RWPE2 (cell line): ENCODE measurements around the gene GABRR1.

Experiments
- ATAC-seq: fragments of 200-7000 bp; cut with Tn5 transposase; 3 replicates; pipeline ENCODE4 v1.9.1; 2021; ENCODE audit warnings: low read depth
- DNase-seq: peaks from one replicate; pipeline ENCODE4 v3.0.0-alpha.2; 2020; ENCODE audit warnings: low spot score
- H3K27ac ChIP-seq: fragments of 450-650 bp; 2 replicates; pipeline ENCODE4 v1.5.1; 2017; ENCODE audit warnings: mild to moderate bottlenecking; ENCODE audit not compliant: poor library complexity, severe bottlenecking
- H3K27me3 ChIP-seq: fragments of 250-450 bp; sonication (Bioruptor Pico); 2 replicates; pipeline ENCODE4 v1.5.1; 2021; ENCODE audit warnings: mild to moderate bottlenecking, moderate library complexity; ENCODE audit not compliant: insufficient read depth, poor library complexity, severe bottlenecking
- H3K36me3 ChIP-seq: fragments of 250-450 bp; sonication (Bioruptor Pico); 2 replicates; pipeline ENCODE4 v1.5.1; 2020; ENCODE audit warnings: low read depth, mild to moderate bottlenecking, moderate library complexity
- H3K4me1 ChIP-seq: fragments of 250-450 bp; sonication (Bioruptor Pico); 2 replicates; pipeline ENCODE4 v1.5.1; 2021; ENCODE audit warnings: mild to moderate bottlenecking, moderate library complexity; ENCODE audit not compliant: insufficient read depth, poor library complexity, severe bottlenecking
- H3K4me3 ChIP-seq: fragments of 250-450 bp; sonication (Bioruptor Pico); 2 replicates; pipeline ENCODE4 v1.5.1; 2021; ENCODE audit warnings: mild to moderate bottlenecking, moderate library complexity; ENCODE audit not compliant: severe bottlenecking
- H3K9me3 ChIP-seq: fragments of 250-450 bp; sonication (Bioruptor Pico); 2 replicates; pipeline ENCODE4 v1.5.1; 2021; ENCODE audit warnings: mild to moderate bottlenecking, moderate library complexity; ENCODE audit not compliant: severe bottlenecking
- TF ChIP-seq, protein P1 (sequence below): fragments of 450-650 bp; IDR thresholded peaks from one replicate; pipeline ENCODE4 v1.5.1; 2017; ENCODE audit warnings: mild to moderate bottlenecking, moderate library complexity; ENCODE audit not compliant: poor library complexity, severe bottlenecking

Gene GABRR1

DNA sequence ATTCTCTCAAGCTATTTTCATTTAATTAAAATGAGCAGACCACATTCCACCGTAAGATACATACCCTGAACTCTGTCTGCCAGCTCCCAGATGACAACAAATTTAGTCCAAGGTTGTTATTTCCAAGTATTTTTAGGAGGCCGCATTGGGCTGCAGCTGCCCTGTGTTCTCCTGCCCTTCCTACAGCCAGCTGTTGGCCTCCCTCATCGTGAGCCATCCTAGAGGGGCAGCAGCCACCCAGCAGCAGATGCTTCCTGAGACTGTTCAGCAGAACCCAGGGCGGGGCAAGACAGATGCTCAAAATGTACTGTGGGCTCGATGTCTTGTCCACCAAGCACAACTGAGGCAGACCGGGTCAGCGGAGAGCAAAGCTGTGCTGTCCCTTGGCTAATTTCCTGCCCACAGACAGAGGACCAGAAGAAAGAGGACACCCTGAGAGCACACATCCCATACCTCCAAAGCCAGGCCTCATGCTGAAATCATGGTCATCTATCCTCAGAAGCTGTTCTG lies 16.4 kb downstream of the GABRR1 start:
- no peak for ATAC-seq
- TF ChIP-seq, protein P1, sequence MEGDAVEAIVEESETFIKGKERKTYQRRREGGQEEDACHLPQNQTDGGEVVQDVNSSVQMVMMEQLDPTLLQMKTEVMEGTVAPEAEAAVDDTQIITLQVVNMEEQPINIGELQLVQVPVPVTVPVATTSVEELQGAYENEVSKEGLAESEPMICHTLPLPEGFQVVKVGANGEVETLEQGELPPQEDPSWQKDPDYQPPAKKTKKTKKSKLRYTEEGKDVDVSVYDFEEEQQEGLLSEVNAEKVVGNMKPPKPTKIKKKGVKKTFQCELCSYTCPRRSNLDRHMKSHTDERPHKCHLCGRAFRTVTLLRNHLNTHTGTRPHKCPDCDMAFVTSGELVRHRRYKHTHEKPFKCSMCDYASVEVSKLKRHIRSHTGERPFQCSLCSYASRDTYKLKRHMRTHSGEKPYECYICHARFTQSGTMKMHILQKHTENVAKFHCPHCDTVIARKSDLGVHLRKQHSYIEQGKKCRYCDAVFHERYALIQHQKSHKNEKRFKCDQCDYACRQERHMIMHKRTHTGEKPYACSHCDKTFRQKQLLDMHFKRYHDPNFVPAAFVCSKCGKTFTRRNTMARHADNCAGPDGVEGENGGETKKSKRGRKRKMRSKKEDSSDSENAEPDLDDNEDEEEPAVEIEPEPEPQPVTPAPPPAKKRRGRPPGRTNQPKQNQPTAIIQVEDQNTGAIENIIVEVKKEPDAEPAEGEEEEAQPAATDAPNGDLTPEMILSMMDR = no peak
- no peak for DNase-seq
- H3K4me1 ChIP-seq = no peaks in the 10 kb centered on the region
- H3K4me3 ChIP-seq = no peak overlapping the region
- H3K27me3 ChIP-seq = peaks cover 2% of the 10 kb centered on the region
- peaks cover 2% of the 10 kb centered on the region for H3K9me3 ChIP-seq
- H3K36me3 ChIP-seq = no peaks in the 10 kb centered on the region
- no peak overlapping the region for H3K27ac ChIP-seq

DNA sequence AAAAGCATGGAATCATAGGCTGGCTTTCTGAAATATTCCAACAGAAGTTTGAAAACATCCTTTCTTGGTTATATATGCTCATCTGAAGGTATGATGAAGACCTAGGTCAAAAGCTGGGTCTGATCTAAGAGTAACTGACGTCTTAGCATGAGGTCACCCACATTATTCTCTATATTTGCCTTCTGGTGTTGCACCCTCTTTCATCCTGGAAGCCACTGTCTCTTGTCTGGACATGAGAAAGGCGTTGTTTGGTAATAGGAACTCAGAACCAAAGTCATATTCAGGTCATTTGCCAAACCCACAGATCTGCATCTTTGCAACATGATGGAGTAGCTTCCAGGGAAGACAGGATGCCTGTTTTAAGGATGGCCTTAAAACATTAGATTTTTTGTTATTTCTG lies 17.6 kb downstream of the GABRR1 start:
- TF ChIP-seq, protein P1 = no peak
- ATAC-seq = no peak
- Histone ChIP-seq H3K4me1 (no peaks in the 10 kb centered on the region), H3K9me3 (peaks cover 2% of the 10 kb centered on the region), H3K36me3 (no peaks in the 10 kb centered on the region), H3K4me3 (no peak overlapping the region), H3K27me3 (peaks cover 2% of the 10 kb centered on the region), H3K27ac (no peak overlapping the region)
- DNase-seq = no peak

DNA sequence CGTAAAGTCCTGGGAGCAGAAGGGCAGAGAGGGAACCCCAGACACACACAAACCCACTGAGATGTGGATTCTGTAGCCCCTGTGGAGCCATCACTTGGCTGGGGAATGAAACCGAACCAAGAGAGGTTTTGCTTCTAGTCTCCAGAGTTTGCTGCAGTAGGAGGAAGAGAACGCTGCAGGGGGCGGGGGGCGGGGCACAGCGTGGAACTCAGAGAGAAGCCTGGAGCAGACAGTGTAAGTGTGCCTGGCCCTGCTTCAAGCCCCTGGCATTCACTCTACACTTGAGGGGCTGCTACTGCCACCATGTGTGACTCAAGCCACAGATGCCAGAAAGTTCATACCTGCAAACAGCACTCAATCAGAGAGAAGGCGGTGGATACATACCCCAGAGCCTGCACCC lies 18.9 kb downstream of the GABRR1 start:
- Histone ChIP-seq H3K9me3 (peaks cover 2% of the 10 kb centered on the region), H3K4me1 (no peaks in the 10 kb centered on the region), H3K27ac (no peak overlapping the region), H3K36me3 (no peaks in the 10 kb centered on the region), H3K4me3 (no peak overlapping the region), H3K27me3 (peaks cover 2% of the 10 kb centered on the region)
- TF ChIP-seq, protein P1 = no peak
- DNase-seq (no peak), ATAC-seq (no peak)

DNA sequence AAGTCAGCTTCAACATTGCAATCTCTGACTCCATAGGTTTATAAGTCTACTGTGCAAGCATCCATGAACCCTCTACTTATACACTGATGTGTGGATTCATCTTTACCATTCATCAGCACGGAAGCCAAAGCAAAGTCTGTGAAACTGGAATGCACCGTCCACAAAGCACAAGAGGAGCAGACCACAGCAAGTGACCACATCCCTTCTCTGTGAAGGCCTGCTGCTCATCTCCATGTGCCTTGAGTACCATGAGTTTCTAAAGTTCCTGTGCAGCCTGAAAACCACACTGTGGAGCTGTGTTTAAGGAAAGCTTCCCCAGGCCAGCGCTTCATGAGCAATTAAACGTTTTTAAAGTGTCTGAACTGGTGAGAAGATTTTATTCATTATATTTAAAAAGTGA lies 20.0 kb downstream of the GABRR1 start:
- no peaks in the 10 kb centered on the region for H3K4me1 ChIP-seq
- no peaks in the 10 kb centered on the region for H3K36me3 ChIP-seq
- TF ChIP-seq, protein P1 = no peak
- no peak overlapping the region for H3K27ac ChIP-seq
- no peak for ATAC-seq
- DNase-seq = no peak
- H3K4me3 ChIP-seq = no peak overlapping the region
- peaks cover 2% of the 10 kb centered on the region for H3K9me3 ChIP-seq
- peaks cover 2% of the 10 kb centered on the region for H3K27me3 ChIP-seq

DNA sequence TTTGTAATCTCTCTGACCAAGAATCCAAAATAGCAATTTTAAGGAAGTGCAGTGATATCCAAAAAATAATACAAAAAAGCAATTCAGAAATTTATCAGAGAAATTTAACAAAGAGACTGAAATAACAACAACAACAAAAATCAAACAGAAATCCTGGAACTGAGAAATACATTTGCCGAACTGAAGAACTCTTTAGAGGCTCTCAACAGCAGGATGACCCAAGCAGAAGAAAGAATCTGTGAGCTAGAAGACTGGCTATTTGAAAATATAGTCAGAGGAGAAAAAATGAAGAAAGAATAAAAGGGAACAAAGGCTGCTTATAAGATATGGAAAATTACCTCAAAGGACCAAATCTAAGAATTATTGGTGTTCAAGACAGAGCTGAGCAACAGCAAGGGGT lies 22.6 kb downstream of the GABRR1 start:
- Histone ChIP-seq H3K9me3 (peaks cover 2% of the 10 kb centered on the region), H3K27me3 (peaks cover 2% of the 10 kb centered on the region), H3K4me3 (no peak overlapping the region), H3K4me1 (no peaks in the 10 kb centered on the region), H3K36me3 (no peaks in the 10 kb centered on the region), H3K27ac (no peak overlapping the region)
- no peak for DNase-seq
- ATAC-seq = no peak
- TF ChIP-seq, protein P1 = no peak
